ENCODE measurements around the gene KATNA1.
"Not testable (repeated sequence)": the region's sequence is repeated elsewhere in the genome, so short reads cannot be mapped to it uniquely, and the experiment has no call there.

KATNA1 gene

GRCh38 chr6:149648148-149649145 is at the start of gene KATNA1:
KATNA1 (minus strand) TSS chr6:149648714; CDS start chr6:149638547, 10,167 bp downstream.
- DNase-seq (ENCODE audit: low read depth, low spot score) = peak; percentile 65

GRCh38 chr6:149698175-149698574 is 49.7 kb upstream of the KATNA1 start:
- no peak for DNase-seq (ENCODE audit: low read depth, low spot score)

DNA sequence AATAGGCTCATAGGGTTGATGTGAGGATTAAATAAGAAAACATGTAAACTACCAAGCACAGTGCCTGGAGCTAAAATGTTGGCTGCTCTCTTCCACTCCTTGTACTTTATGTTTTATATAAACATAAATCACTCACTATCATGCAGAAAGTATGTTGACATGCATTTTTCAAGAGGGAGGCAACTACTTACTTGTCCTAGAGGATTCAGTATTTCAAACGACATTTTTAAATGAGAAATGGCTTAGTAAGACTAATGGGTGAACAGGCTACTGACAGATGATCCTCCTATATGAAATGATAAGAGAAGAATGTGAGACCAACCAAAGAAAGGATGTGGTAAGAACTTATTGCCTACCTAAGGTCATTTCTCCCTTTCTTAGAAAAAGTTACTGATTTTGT is 48.4 kb upstream of the KATNA1 start:
- no peak for DNase-seq (ENCODE audit: low read depth, low spot score)

DNA sequence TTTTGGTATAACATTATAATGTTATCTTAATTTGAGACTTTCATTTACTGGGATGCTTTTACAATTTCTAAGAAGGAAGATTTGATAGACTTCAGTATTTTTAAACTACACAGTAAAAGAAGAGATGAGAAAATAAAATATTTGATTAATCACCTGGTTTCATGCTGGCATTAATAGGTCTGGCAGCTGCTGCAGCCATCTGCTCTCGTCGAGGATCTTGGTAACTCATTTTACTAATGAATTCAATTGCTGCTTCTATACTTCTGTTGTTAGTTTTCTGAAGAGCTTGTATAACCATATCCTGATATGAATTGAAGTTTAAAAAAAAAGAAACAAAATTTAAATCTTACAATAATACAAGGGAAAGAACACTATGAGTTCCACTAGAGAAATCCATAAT is 46.4 kb upstream of the KATNA1 start:
- DNase-seq (ENCODE audit: low read depth, low spot score) = no peak

GRCh38 chr6:149691201-149691600 is 42.7 kb upstream of the KATNA1 start:
- no peak for DNase-seq (ENCODE audit: low read depth, low spot score)

DNA sequence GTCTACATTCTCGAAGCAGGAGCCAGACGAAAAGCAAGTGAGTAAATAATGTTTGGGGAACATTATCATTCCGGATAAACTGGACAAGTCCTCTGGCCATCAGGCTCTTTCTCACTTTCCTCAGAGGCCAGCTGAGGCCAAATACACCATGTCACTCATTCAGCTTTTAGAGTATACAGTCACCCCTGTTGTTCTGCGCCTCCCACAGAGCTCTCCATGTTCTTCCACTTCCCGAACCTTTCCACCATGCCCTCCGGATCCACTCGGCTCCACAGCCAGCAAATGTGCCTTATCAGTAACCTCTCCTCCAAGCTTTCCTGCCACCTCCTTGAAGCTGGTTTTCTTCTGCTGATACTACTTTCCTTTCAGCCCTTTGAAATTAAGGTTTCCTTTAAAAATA is 37.7 kb upstream of the KATNA1 start:
- DNase-seq (ENCODE audit: low read depth, low spot score) = no peak

DNA sequence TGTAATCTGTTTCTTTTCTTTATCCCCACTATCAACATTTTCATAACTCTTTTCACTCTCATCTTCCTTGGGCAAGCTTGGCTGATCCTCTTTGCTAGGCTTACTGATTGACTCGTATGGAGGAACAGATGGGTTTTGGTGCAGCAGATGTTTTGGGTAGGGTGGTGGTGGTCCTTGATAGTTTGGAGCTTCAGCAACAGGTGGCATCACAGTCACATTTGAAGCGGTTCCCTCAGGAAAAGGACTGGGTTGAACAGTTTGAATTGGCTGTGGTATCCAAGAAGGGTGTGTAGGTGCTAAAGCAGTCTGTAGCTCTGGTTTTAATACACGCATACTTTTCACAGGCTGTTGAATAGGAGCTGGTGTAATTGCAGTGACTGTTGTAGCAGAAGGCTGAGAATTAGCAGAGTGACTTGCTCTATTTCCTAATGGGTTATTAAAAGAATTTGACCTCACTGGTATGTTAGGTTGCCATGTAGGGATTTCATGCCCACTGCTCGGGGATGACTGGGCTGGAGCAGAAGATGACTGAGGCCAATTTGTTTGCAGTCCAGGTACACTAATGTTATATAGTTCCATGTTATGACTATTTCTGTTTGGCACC is 34.8 kb upstream of the KATNA1 start:
- no peak for DNase-seq (ENCODE audit: low read depth, low spot score)

DNA sequence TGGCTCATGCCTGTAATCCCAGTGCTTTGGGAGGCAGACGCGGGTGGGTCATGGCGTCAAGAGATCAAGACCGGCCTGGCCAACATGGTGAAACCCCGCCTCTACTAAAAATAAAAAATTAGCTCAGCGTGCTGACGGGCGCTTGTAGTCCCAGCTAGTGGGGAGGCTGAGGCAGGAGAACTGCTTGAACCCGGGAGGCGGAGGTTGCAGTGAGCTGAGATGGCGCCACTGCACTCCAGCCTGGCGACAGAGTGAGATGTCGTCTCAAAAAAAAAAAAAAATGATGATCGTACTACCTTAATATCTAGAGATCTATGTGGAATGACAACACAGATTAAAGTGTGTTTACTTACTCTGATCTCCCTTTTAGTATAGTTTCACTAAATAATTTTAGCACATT is 33.3 kb upstream of the KATNA1 start:
- DNase-seq (ENCODE audit: low read depth, low spot score) = not testable (repeated sequence)

DNA sequence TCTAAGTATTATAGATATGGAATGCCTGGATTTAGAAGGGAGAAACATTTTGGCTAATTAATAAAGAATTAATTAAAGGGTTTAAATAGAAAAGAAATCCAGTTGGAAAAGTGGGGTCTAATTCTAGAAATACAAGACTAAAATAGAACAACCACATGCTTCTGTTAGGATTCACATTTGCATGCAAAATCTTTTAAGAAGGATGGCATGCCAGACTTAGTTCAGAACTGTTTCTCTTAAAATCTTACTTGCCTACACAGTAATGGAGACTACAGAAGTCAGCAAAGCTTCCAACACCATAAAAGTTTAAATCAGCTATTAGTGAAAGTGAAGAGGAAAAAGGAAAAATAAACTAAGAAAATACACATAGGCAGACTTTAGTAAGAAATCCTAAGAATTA is 32.7 kb upstream of the KATNA1 start:
- DNase-seq (ENCODE audit: low read depth, low spot score) = no peak

DNA sequence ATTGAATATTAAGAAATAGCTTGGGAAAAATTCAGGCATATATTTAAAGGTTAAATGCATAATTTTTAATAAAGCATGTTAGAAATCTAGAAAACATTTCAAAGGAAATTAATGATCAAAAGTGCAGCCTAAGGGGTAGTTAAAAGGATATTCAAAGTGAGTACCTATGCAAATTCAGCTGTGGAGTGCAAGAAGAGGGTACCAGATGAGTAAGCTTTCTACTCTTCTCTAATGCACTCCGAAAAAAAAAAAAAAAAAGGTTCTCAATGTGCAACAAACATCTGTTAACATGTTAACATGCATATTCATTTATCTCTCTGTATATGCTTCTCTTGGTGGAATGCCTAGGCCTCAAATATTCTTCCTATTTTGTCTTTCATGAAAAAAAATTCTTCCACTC is 32.0 kb upstream of the KATNA1 start:
- DNase-seq (ENCODE audit: low read depth, low spot score) = no peak

- not testable (repeated sequence) for DNase-seq (ENCODE audit: low read depth, low spot score)
Measured at GRCh38 chr6:149672265-149672664, 23.8 kb upstream of the KATNA1 start.

DNA sequence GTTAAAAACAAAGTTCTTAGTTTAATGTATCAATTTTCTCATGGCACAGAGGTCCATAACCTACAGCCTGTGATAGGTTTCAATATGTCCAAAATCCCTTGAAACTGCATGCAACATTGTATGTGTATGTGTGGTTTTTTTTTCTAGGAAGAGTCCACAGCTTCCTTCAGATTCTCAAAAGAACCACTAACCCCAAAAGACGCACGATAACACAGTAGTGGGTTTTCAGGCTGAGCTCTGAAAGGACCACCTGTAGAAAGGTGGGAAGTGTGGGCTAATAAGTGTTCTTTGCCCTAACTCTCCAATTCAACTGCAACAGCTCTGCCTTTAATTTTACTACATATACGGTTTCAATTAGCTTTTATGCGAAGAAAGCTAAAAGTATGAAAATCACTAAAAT is 11.5 kb upstream of the KATNA1 start:
- DNase-seq (ENCODE audit: low read depth, low spot score) = no peak

GRCh38 chr6:149657441-149657840 is 8.9 kb upstream of the KATNA1 start:
- no peak for DNase-seq (ENCODE audit: low read depth, low spot score)

DNA sequence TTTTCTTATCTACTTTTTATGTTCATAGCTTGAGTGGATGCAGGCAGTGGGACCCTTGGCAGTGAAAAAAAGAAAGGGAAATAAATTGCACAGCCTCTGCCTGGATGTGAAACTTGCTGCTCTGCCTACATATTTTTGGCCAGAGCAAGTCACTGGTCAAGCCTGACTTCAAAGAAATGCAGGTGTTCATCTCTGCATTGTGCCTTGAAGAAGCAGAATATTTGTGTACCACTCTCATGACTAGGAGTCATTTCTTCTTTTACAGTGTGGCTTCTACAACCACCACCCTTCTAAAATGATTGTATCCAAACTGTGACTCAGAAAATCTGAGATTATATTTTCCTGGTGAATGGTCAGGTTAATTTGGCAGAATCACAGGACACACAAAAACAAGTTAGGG is 2.5 kb upstream of the KATNA1 start:
- DNase-seq (ENCODE audit: low read depth, low spot score) = no peak

DNA sequence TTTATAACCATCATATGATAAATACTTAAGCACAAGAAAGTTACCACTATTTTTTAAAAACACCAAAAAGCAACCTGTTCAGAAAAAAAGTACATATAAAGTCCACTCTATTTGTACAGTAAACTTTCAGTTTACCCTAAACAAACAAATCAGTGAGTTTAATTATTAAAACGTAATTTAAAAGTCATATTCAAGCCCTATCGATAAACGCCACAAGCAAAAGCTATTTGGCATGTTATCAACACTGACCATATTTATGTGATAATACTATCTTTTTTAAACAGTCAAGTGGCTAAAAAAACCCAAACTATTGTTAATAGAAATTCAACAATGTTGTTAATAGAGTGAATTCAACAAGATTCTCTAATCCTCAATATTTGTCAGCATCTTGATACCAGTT is 1.9 kb downstream of the KATNA1 start:
- DNase-seq (ENCODE audit: low read depth, low spot score) = no peak

- DNase-seq (ENCODE audit: low read depth, low spot score) = no peak
Measured at GRCh38 chr6:149642829-149643580, 5.5 kb downstream of the KATNA1 start.

DNA sequence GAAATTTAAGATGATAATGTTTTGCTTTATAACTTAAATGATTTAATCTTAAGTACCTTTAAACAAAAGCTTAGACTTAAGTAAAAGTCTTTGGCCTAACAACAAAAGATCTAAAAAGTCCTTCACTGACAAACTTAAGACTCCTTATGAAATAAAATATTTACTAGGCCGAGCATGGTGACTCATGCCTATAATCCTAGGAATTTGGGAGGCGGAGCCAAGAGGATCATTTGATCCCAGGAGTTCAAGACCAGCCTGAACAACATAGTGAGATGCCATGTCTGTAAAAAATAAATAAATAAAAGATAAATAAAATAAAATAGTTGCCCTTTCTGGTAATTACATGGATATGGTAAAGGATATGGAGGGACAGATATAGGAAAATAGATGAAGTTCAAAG is 12.4 kb downstream of the KATNA1 start:
- no peak for DNase-seq (ENCODE audit: low read depth, low spot score)

DNA sequence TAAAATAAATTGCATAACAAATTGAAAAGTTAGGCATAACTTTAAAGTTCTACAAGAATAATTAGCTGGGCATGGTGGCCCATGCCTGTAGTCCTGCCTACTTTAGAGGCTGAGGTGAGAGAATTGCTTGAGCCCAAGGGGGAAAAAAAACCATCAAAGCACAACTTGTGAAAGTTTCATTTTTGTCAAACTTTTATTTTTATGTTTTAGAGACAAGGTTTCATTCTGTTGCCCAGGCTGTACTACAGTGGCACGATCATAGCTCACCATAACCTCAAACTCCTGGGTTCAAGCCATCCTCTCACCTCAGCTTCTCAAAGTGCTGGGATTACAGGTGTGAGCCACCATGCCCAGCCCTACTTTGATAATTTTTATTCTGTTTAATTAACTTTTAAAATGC is 14.2 kb downstream of the KATNA1 start:
- no peak for DNase-seq (ENCODE audit: low read depth, low spot score)

- no peak for DNase-seq (ENCODE audit: low read depth, low spot score)
Measured at GRCh38 chr6:149628875-149629510, 19.5 kb downstream of the KATNA1 start.

DNA sequence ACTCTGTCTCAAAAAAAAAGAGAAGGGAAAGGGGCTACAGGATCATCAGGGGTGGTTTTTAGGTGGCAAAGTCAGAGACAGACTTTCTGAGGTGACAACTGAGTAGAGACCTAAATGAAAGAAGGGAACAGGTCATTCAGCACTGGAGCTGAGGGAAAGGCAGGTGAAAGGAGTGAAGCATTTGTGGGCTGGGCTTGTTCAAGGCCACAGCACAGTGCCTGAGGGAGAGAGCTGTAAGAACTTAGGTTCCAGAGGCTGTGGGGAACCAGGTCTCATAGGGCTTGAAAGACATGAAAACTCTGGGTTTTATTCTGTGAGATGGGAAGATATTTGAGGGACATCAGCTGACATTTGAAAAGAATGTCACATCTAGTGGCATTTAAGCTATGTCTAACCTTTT is 20.8 kb downstream of the KATNA1 start:
- DNase-seq (ENCODE audit: low read depth, low spot score) = no peak

GRCh38 chr6:149615805-149616204 is 32.7 kb downstream of the KATNA1 start:
- DNase-seq (ENCODE audit: low read depth, low spot score) = no peak

GRCh38 chr6:149614337-149614736 is 34.2 kb downstream of the KATNA1 start:
- DNase-seq (ENCODE audit: low read depth, low spot score) = no peak
